Panc1 (cell line): ENCODE data around the gene HAUS6. TPM values are rescaled to one million over a fixed set of nuclear protein-coding genes. Genes with fewer than 3 reads are reported as not detected.

Source experiments
- ATAC-seq: fragments of 200-7000 bp; cut with Tn5 transposase; 2 replicates; pipeline ENCODE4 v1.9.1; 2020; ENCODE audit warnings: mild to moderate bottlenecking, moderate library complexity
- BruUV-seq: library from RNA; stranded (reverse); fragments of 400-500 nt; replicated peaks from 2 replicates; lab custom pipeline; 2021; lab: Mats Ljungman, UMichigan
- CTCF ChIA-PET: fragments of 300-600 bp; sonication (Branson Sonifier 250); formaldehyde crosslinking; loops from one replicate; lab custom pipeline; 2022; ENCODE audit warnings: antibody characterized with exemption; lab: Charles Lee
- POLR2A ChIA-PET: fragments of 300-600 bp; sonication (Branson Sonifier 250); formaldehyde crosslinking; loops from one replicate; lab custom pipeline; 2022; ENCODE audit warnings: antibody characterized with exemption; lab: Charles Lee
- DNase-seq: peaks from one replicate; pipeline ENCODE4 v3.0.0-alpha.2; 2010; ENCODE audit warnings: low read depth, low spot score
- H3K27ac ChIP-seq: 2 replicates; pipeline ENCODE4 v1.5.1; 2011; ENCODE audit warnings: mild to moderate bottlenecking, low read length, inconsistent platforms
- H3K27me3 ChIP-seq: fragments of 200-500 bp; sonication (Bioruptor generic); 2 replicates; pipeline ENCODE4 v1.6.0; 2014; ENCODE audit warnings: low read length, inconsistent platforms; ENCODE audit not compliant: control insufficient read depth, insufficient read depth
- H3K36me3 ChIP-seq: fragments of 200-500 bp; sonication (Bioruptor generic); 2 replicates; pipeline ENCODE4 v1.5.1; 2014; ENCODE audit warnings: inconsistent platforms, mild to moderate bottlenecking, low read length, moderate library complexity; ENCODE audit not compliant: control insufficient read depth, insufficient read depth
- H3K4me1 ChIP-seq: 2 replicates; pipeline ENCODE4 v1.5.1; 2011; ENCODE audit warnings: inconsistent platforms, mild to moderate bottlenecking, low read length, moderate library complexity; ENCODE audit not compliant: control insufficient read depth, insufficient read depth
- H3K4me3 ChIP-seq, 2 experiments: 2 replicates each; pipeline ENCODE4 v1.5.1; 2011 to 2012; ENCODE audit warnings: low read depth in 2 of 2, low read length in 2 of 2, mild to moderate bottlenecking in 2 of 2, inconsistent platforms in 1 of 2, moderate library complexity in 1 of 2
- H3K9me3 ChIP-seq: fragments of 200-500 bp; sonication (Bioruptor generic); 2 replicates; pipeline ENCODE4 v1.5.1; 2014; ENCODE audit warnings: low read depth, mild to moderate bottlenecking, inconsistent platforms, low read length, moderate library complexity; ENCODE audit not compliant: control insufficient read depth, insufficient read depth
- POLR2AphosphoS5 ChIP-seq: IDR thresholded peaks from 2 replicates; pipeline ENCODE4 v1.6.1; 2012; ENCODE audit warnings: mild to moderate bottlenecking, low read depth, low read length, moderate library complexity
- SIN3A ChIP-seq: IDR thresholded peaks from 2 replicates; pipeline ENCODE4 v1.6.1; 2012; ENCODE audit warnings: low read depth, mild to moderate bottlenecking, low read length, moderate library complexity, borderline replicate concordance; ENCODE audit not compliant: insufficient read depth
- TCF7L2 ChIP-seq: IDR thresholded peaks from 2 replicates; pipeline ENCODE4 v1.6.1; 2011; ENCODE audit warnings: mild to moderate bottlenecking, low read depth, low read length, inconsistent platforms
- in situ Hi-C: cut with HindIII; loops from 2 replicates; pipeline ENCODE4 v1.10.0; 2016; ENCODE audit warnings: low sequenced_read_pairs, low pct_unique_long_range_greater_than_20kb
- intact Hi-C: fragments of 100-400 bp; cut with micrococcal nuclease; formaldehyde crosslinking; loops from one replicate; pipeline ENCODE4 v1.10.0; 2022; ENCODE audit not compliant: unreplicated experiment
- total RNA-seq: library from RNA; stranded (reverse); gene quantifications from one replicate; pipeline ENCODE4 v1.2.1, GENCODE V29; 2021; ENCODE audit not compliant: unreplicated experiment
- TF ChIP-seq, protein P1 (sequence below), 2 experiments: IDR thresholded peaks; 2 replicates each; pipeline ENCODE4 v1.6.1; 2011 to 2012; ENCODE audit warnings: low read depth in 2 of 2, control low read depth in 1 of 2, low read length in 1 of 2, mild to moderate bottlenecking in 1 of 2, moderate library complexity in 1 of 2; ENCODE audit not compliant: insufficient read depth in 1 of 2
- TF ChIP-seq, protein P2 (sequence below): fragments of 450-650 bp; IDR thresholded peaks from 2 replicates; pipeline ENCODE4 v1.5.1; 2017; ENCODE audit warnings: mild to moderate bottlenecking

Gene HAUS6
- total RNA-seq, 1 experiment from 2014 or later = 9.3 TPM

DNA sequence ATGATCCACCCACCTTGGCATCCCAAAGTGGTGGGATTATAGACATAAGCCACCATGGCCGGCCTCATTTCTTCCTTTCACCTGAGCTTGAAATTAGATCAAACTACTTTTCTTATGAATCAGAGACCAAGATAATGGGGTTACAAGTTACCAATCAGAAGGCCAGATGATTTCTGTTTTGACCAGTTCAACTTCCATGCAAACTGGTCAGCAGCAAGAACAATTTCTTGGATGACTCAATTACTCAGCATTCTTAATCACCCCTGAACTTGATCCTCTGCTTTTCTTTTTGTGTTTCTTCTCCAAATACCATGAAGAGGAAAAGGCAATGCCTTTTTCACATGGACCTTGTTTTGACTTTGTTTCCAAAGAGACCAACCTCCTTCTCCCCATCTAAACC lies 34.6 kb upstream of the HAUS6 start:
- BruUV-seq = no TSS peak
- ATAC-seq = no peak
- H3K27me3 ChIP-seq = no peaks in the 10 kb centered on the region
- no peak overlapping the region for H3K27ac ChIP-seq
- H3K4me3 ChIP-seq = no peak overlapping the region
- DNase-seq = no peak
- H3K36me3 ChIP-seq = no peaks in the 10 kb centered on the region
- TF ChIP-seq, protein P1, sequence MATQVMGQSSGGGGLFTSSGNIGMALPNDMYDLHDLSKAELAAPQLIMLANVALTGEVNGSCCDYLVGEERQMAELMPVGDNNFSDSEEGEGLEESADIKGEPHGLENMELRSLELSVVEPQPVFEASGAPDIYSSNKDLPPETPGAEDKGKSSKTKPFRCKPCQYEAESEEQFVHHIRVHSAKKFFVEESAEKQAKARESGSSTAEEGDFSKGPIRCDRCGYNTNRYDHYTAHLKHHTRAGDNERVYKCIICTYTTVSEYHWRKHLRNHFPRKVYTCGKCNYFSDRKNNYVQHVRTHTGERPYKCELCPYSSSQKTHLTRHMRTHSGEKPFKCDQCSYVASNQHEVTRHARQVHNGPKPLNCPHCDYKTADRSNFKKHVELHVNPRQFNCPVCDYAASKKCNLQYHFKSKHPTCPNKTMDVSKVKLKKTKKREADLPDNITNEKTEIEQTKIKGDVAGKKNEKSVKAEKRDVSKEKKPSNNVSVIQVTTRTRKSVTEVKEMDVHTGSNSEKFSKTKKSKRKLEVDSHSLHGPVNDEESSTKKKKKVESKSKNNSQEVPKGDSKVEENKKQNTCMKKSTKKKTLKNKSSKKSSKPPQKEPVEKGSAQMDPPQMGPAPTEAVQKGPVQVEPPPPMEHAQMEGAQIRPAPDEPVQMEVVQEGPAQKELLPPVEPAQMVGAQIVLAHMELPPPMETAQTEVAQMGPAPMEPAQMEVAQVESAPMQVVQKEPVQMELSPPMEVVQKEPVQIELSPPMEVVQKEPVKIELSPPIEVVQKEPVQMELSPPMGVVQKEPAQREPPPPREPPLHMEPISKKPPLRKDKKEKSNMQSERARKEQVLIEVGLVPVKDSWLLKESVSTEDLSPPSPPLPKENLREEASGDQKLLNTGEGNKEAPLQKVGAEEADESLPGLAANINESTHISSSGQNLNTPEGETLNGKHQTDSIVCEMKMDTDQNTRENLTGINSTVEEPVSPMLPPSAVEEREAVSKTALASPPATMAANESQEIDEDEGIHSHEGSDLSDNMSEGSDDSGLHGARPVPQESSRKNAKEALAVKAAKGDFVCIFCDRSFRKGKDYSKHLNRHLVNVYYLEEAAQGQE (IDR thresholded peaks at IDR 0.05; ENCODE audit: insufficient read depth in 1 of 2, low read depth in 2 of 2, low read length in 1 of 2) = no peak
- TF ChIP-seq, protein P2, sequence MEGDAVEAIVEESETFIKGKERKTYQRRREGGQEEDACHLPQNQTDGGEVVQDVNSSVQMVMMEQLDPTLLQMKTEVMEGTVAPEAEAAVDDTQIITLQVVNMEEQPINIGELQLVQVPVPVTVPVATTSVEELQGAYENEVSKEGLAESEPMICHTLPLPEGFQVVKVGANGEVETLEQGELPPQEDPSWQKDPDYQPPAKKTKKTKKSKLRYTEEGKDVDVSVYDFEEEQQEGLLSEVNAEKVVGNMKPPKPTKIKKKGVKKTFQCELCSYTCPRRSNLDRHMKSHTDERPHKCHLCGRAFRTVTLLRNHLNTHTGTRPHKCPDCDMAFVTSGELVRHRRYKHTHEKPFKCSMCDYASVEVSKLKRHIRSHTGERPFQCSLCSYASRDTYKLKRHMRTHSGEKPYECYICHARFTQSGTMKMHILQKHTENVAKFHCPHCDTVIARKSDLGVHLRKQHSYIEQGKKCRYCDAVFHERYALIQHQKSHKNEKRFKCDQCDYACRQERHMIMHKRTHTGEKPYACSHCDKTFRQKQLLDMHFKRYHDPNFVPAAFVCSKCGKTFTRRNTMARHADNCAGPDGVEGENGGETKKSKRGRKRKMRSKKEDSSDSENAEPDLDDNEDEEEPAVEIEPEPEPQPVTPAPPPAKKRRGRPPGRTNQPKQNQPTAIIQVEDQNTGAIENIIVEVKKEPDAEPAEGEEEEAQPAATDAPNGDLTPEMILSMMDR = no peak
- TF ChIP-seq POLR2AphosphoS5 = no peak
- no peak for TF ChIP-seq TCF7L2
- no peak for TF ChIP-seq SIN3A
- no peaks in the 10 kb centered on the region for H3K9me3 ChIP-seq
- no peaks in the 10 kb centered on the region for H3K4me1 ChIP-seq
- CTCF ChIA-PET = no interaction called here
- in situ Hi-C loops = no loop called here
- intact Hi-C loops = no loop called here
- POLR2A ChIA-PET = no interaction called here

DNA sequence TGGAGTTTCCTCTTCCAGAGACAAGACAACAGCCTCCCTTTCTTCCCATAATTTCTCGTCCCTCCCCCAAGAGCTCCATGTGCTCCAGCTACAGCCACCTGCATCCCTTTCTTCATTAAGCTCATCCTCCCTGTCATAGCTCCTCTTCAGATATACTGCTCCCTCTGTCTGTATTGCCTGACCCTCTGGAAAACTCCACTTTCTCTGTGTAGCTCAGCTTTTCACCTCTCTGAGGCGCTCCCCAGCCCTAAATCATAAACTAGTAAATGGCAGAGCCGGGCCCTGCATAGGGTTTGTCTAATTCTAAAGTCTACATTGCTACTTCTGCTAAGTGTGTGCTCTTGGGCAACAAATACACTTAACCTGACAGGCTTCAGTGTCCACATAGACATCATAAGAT lies 33.4 kb upstream of the HAUS6 start:
- POLR2A ChIA-PET = no interaction called here
- CTCF ChIA-PET = no interaction called here
- H3K4me3 ChIP-seq = no peak overlapping the region
- ATAC-seq (no peak), DNase-seq (no peak)
- no peaks in the 10 kb centered on the region for H3K36me3 ChIP-seq
- H3K27ac ChIP-seq = no peak overlapping the region
- intact Hi-C loops = no loop called here
- in situ Hi-C loops = no loop called here
- no peak for TF ChIP-seq SIN3A
- no peak for TF ChIP-seq TCF7L2
- TF ChIP-seq, protein P2 = no peak
- TF ChIP-seq, protein P1 (IDR thresholded peaks at IDR 0.05; ENCODE audit: insufficient read depth in 1 of 2, low read depth in 2 of 2, low read length in 1 of 2) = no peak
- no peak for TF ChIP-seq POLR2AphosphoS5
- no peaks in the 10 kb centered on the region for H3K4me1 ChIP-seq
- H3K9me3 ChIP-seq = no peaks in the 10 kb centered on the region
- H3K27me3 ChIP-seq = no peaks in the 10 kb centered on the region
- BruUV-seq = no TSS peak
